GM18870 (cell line): ENCODE measurements around the gene F11R.
"Not testable (repeated sequence)": the region's sequence is repeated elsewhere in the genome, so short reads cannot be mapped to it uniquely, and the experiment has no call there.

ENCODE experiments used
- ATAC-seq: cut with Tn5 transposase; IDR thresholded peaks from one replicate; pipeline ENCODE4 v1.9.1; 2021; ENCODE audit warnings: moderate library complexity; ENCODE audit not compliant: unreplicated experiment

Gene F11R

GRCh38 chr1:161044908-161045735, 24.2 kb upstream of the F11R start:
- peak; percentile 35 for ATAC-seq

GRCh38 chr1:161044535-161044907, 23.6 kb upstream of the F11R start:
- ATAC-seq, result no peak

GRCh38 chr1:161039546-161039945, 18.6 kb upstream of the F11R start:
- ATAC-seq, result no peak

GRCh38 chr1:161039154-161039545, 18.2 kb upstream of the F11R start:
- no peak for ATAC-seq

GRCh38 chr1:161038523-161039153, 17.7 kb upstream of the F11R start, which contains the start of gene TSTD1:
Gene TSTD1, minus strand, starts transcription at chr1:161038964. Its CDS starts 75 bp downstream, at chr1:161038889.
- peak; percentile 65 for ATAC-seq

GRCh38 chr1:161037661-161038522, 16.9 kb upstream of the F11R start:
- ATAC-seq, result no peak

GRCh38 chr1:161033751-161034150, 12.8 kb upstream of the F11R start:
- ATAC-seq, result no peak

GRCh38 chr1:161032409-161032808, 11.5 kb upstream of the F11R start:
- no peak for ATAC-seq

- ATAC-seq, result no peak
Observed at GRCh38 chr1:161031874-161032273, 10.9 kb upstream of the F11R start.

- not testable (repeated sequence) for ATAC-seq
Observed at GRCh38 chr1:161029466-161029865, 8.5 kb upstream of the F11R start.

GRCh38 chr1:161026954-161027353, 6.0 kb upstream of the F11R start:
- not testable (repeated sequence) for ATAC-seq

- ATAC-seq, result not testable (repeated sequence)
Observed at GRCh38 chr1:161022432-161022831, 1.5 kb upstream of the F11R start.

- no peak for ATAC-seq
Observed at GRCh38 chr1:161021970-161022353, 1.0 kb upstream of the F11R start.

- ATAC-seq, result peak; percentile 70
Observed at GRCh38 chr1:161021165-161021969, 415 bp upstream of the F11R start.

GRCh38 chr1:161019751-161020495, 1.0 kb downstream of the F11R start:
- ATAC-seq, result peak; percentile 5

- not testable (repeated sequence) for ATAC-seq
Observed at GRCh38 chr1:161019111-161019660, 1.8 kb downstream of the F11R start.

- no peak for ATAC-seq
Observed at GRCh38 chr1:161018631-161018930, 2.4 kb downstream of the F11R start.

- ATAC-seq, result no peak
Observed at GRCh38 chr1:161017756-161018630, 3.0 kb downstream of the F11R start.

GRCh38 chr1:161017181-161017580, 3.8 kb downstream of the F11R start:
- ATAC-seq, result not testable (repeated sequence)
